Measurements from ENCODE around the gene CACNA1G. TPM values are rescaled to one million over a fixed set of nuclear protein-coding genes. Genes with fewer than 3 reads are reported as not detected.

Gene CACNA1G
- total and polyA plus RNA-seq, 4 donors, result under 0.01 to 0.14 (median 0.01) TPM; not detected in 1

DNA sequence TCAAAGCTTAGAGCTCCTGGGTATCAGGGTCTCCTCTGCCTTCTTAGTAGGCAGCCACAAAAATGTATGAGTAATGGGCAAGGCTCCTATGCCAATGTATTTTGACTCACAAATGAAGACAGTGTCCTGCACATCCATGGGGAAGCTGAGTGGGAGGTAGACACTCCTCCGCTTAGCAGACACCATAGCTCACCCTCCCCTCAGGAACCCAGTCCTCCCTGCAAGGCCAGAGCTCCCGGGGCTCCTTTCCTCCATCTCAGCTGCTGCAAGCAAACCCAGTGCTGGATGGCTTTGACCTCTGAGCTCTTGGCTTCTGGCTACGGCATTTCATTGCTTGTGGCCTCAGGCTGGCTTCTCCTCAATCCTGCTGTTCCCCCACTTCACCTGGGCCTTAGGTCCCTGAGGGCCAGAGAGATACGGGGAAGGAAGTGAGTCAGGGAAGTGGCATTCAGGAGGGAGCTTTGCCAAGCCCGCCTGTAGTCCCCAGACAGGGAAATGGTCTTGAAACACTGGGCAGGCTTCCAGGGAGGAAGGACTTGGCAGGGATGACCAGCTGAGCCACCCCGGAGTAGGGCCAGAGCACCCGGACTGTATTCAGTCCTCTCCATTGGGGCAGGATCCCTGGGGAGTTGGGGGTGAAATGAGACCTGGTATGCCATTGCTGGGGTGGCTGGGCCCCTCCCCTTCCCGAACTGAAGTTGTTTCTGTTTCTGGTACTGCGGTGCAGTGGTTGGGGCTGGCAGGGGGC lies 78.6 kb downstream of the CACNA1G start:
- Histone ChIP-seq H3K36me3 (ENCODE audit: control insufficient read depth in 4 of 4, insufficient read depth in 3 of 4, low read depth in 1 of 4, low read length in 3 of 4) (no peaks in the 10 kb centered on the region), H3K9ac (ENCODE audit: low read depth in 1 of 2, low read length in 2 of 2) (no peak overlapping the region), H3K4me3 (ENCODE audit: low read depth in 1 of 3, low read length in 3 of 3) (no peak overlapping the region), H3K27me3 (ENCODE audit: control insufficient read depth in 4 of 4, insufficient read depth in 4 of 4, low read length in 3 of 4) (no peaks in the 10 kb centered on the region), H3K9me3 (ENCODE audit: control insufficient read depth in 4 of 4, low read length in 3 of 4) (no peaks in the 10 kb centered on the region), H3K27ac (ENCODE audit: low read depth in 1 of 2, low read length in 2 of 2) (peak overlapping the region; percentile 89 to 92), H3K4me1 (ENCODE audit: control insufficient read depth in 4 of 4, insufficient read depth in 4 of 4, low read length in 3 of 4) (peaks cover 31 to 77% (median 63%) of the 10 kb centered on the region in 4 donors)
- 16% methylated on average over 9 of the region's 9 CpGs for WGBS
- TF ChIP-seq SP1 (IDR thresholded peaks at IDR 0.05), result peak; percentile 46
- no peak for TF ChIP-seq GABPA (IDR thresholded peaks at IDR 0.05 in 1 of 2, conservative IDR thresholded peaks at IDR 0.05 in 1 of 2)
- peak in 1 of 2 donors; percentile 21 for TF ChIP-seq EGR1 (IDR thresholded peaks at IDR 0.05; ENCODE audit: low read depth in 2 of 2)
- peak; percentile 41 to 52 for TF ChIP-seq HNF4A (conservative IDR thresholded peaks at IDR 0.05)
- TF ChIP-seq, protein P1, sequence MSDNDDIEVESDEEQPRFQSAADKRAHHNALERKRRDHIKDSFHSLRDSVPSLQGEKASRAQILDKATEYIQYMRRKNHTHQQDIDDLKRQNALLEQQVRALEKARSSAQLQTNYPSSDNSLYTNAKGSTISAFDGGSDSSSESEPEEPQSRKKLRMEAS (IDR thresholded peaks at IDR 0.05), result no peak
- TF ChIP-seq, protein P2, sequence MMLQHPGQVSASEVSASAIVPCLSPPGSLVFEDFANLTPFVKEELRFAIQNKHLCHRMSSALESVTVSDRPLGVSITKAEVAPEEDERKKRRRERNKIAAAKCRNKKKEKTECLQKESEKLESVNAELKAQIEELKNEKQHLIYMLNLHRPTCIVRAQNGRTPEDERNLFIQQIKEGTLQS (IDR thresholded peaks at IDR 0.05), result no peak
- TF ChIP-seq FOXA1 (IDR thresholded peaks at IDR 0.05), result no peak
- no peak for TF ChIP-seq HNF4G (IDR thresholded peaks at IDR 0.05)
- peak; percentile 16 to 41 for TF ChIP-seq RAD21 (IDR thresholded peaks at IDR 0.05)
- TF ChIP-seq NR2F2 (IDR thresholded peaks at IDR 0.05), result peak; percentile 73
- TF ChIP-seq, protein P3, sequence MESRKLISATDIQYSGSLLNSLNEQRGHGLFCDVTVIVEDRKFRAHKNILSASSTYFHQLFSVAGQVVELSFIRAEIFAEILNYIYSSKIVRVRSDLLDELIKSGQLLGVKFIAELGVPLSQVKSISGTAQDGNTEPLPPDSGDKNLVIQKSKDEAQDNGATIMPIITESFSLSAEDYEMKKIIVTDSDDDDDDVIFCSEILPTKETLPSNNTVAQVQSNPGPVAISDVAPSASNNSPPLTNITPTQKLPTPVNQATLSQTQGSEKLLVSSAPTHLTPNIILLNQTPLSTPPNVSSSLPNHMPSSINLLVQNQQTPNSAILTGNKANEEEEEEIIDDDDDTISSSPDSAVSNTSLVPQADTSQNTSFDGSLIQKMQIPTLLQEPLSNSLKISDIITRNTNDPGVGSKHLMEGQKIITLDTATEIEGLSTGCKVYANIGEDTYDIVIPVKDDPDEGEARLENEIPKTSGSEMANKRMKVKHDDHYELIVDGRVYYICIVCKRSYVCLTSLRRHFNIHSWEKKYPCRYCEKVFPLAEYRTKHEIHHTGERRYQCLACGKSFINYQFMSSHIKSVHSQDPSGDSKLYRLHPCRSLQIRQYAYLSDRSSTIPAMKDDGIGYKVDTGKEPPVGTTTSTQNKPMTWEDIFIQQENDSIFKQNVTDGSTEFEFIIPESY (IDR thresholded peaks at IDR 0.05), result no peak
- TF ChIP-seq, protein P4, sequence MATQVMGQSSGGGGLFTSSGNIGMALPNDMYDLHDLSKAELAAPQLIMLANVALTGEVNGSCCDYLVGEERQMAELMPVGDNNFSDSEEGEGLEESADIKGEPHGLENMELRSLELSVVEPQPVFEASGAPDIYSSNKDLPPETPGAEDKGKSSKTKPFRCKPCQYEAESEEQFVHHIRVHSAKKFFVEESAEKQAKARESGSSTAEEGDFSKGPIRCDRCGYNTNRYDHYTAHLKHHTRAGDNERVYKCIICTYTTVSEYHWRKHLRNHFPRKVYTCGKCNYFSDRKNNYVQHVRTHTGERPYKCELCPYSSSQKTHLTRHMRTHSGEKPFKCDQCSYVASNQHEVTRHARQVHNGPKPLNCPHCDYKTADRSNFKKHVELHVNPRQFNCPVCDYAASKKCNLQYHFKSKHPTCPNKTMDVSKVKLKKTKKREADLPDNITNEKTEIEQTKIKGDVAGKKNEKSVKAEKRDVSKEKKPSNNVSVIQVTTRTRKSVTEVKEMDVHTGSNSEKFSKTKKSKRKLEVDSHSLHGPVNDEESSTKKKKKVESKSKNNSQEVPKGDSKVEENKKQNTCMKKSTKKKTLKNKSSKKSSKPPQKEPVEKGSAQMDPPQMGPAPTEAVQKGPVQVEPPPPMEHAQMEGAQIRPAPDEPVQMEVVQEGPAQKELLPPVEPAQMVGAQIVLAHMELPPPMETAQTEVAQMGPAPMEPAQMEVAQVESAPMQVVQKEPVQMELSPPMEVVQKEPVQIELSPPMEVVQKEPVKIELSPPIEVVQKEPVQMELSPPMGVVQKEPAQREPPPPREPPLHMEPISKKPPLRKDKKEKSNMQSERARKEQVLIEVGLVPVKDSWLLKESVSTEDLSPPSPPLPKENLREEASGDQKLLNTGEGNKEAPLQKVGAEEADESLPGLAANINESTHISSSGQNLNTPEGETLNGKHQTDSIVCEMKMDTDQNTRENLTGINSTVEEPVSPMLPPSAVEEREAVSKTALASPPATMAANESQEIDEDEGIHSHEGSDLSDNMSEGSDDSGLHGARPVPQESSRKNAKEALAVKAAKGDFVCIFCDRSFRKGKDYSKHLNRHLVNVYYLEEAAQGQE (IDR thresholded peaks at IDR 0.05), result no peak
- no peak for TF ChIP-seq TAF1 (conservative IDR thresholded peaks at IDR 0.05)
- TF ChIP-seq YY1 (IDR thresholded peaks at IDR 0.05), result no peak
- TF ChIP-seq, protein P5, sequence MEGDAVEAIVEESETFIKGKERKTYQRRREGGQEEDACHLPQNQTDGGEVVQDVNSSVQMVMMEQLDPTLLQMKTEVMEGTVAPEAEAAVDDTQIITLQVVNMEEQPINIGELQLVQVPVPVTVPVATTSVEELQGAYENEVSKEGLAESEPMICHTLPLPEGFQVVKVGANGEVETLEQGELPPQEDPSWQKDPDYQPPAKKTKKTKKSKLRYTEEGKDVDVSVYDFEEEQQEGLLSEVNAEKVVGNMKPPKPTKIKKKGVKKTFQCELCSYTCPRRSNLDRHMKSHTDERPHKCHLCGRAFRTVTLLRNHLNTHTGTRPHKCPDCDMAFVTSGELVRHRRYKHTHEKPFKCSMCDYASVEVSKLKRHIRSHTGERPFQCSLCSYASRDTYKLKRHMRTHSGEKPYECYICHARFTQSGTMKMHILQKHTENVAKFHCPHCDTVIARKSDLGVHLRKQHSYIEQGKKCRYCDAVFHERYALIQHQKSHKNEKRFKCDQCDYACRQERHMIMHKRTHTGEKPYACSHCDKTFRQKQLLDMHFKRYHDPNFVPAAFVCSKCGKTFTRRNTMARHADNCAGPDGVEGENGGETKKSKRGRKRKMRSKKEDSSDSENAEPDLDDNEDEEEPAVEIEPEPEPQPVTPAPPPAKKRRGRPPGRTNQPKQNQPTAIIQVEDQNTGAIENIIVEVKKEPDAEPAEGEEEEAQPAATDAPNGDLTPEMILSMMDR (IDR thresholded peaks at IDR 0.05; ENCODE audit: low read depth, low read length, missing input control), result no peak
- TF ChIP-seq RXRA (IDR thresholded peaks at IDR 0.05), result peak; percentile 53 to 54
- no peak for TF ChIP-seq FOXA2 (IDR thresholded peaks at IDR 0.05)
- TF ChIP-seq JUND (IDR thresholded peaks at IDR 0.05), result peak; percentile 80 to 86
- no peak for DNase-seq (ENCODE audit: low spot score)

Measured in liver (tissue), 9 donors.